ENCODE results near the gene GAB2.

DNA sequence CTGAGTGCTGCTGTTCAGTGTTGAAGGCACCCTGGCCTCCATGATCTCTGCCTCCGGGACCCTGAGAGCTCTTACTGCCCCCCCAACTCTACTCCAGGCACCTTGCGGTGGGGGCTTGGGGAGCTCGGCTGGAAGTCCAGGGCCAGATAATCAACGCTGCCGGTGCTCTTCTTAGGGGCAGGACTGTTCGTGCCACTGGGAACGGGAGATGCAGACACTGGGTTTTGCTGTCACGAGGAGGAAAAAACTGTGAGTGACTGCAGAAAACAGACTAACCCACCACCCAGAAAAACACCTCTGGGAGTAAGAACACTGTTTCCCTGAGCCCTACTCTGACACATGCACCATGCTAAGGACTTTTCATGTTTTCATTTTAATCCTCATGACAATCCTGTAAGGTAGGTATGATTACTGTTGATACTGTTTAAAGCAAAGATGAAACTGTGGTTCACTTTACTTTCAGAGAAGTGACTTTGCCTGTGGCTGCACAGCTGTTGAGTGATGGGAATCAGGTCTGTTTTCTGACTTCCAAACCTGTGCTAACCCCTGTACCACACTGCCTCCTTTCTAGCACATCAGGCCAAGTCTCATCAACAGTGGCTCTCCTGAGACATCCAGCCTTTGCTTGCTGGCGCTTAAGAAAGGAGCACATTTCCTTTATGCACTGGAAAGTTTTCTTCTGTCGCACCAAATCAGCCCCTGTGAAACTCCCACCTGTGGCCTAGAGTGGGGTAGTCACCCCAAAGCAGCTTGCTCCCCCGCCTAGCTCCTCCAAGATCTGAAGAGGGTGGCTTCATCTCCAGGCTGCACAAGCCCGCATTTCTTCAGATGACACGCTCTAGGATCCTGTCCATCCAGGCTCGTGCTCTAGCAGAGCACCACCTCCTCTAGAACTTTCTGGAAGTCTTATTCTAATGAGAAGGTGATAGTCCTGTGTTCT lies 197.1 kb downstream of the GAB2 start:
- TF ChIP-seq EP300 (IDR thresholded peaks at IDR 0.05) (no peak), POLR2A (IDR thresholded peaks at IDR 0.05) (no peak)
- TF ChIP-seq, protein P1, sequence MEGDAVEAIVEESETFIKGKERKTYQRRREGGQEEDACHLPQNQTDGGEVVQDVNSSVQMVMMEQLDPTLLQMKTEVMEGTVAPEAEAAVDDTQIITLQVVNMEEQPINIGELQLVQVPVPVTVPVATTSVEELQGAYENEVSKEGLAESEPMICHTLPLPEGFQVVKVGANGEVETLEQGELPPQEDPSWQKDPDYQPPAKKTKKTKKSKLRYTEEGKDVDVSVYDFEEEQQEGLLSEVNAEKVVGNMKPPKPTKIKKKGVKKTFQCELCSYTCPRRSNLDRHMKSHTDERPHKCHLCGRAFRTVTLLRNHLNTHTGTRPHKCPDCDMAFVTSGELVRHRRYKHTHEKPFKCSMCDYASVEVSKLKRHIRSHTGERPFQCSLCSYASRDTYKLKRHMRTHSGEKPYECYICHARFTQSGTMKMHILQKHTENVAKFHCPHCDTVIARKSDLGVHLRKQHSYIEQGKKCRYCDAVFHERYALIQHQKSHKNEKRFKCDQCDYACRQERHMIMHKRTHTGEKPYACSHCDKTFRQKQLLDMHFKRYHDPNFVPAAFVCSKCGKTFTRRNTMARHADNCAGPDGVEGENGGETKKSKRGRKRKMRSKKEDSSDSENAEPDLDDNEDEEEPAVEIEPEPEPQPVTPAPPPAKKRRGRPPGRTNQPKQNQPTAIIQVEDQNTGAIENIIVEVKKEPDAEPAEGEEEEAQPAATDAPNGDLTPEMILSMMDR (IDR thresholded peaks at IDR 0.05), result no peak
